Stimulated activated CD4-positive, alpha-beta T cell treated with anti-CD3 and anti-CD28 coated beads, Interleukin-1b, Interleukin-23, amount 100 ng/mL, for 1 hour (primary cell): Measurements from ENCODE around the gene EIF4EBP3.
"Not testable (repeated sequence)": the region's sequence is repeated elsewhere in the genome, so short reads cannot be mapped to it uniquely, and the experiment has no call there.

Source experiments
- DNase-seq, 2 donors: peaks; one replicate each; pipeline ENCODE4 v3.0.0-alpha.2; 2020; ENCODE audit warnings: low read depth in 2 of 2

Gene EIF4EBP3

DNA sequence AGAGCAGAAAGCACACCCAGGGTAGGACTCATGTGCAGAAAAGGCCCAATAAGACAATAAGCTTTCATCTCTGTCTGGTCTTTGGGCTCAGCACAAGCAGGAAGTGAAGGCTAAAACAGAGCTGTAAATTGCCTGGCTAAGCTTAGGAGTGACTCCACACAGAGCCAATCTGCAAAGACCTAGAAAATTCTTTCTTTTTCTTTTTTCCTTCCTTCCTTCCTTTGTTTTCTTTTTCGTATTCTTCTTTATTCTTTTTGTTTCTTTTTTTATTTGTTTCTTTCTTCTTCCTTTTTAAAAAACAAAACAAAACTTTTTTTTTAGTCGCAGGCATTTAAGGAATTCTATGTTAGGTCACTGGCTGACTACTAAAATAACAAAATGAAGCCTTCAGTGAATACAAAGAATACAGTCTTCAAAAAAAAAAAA, 29.3 kb downstream of the EIF4EBP3 start:
- no peak for DNase-seq

DNA sequence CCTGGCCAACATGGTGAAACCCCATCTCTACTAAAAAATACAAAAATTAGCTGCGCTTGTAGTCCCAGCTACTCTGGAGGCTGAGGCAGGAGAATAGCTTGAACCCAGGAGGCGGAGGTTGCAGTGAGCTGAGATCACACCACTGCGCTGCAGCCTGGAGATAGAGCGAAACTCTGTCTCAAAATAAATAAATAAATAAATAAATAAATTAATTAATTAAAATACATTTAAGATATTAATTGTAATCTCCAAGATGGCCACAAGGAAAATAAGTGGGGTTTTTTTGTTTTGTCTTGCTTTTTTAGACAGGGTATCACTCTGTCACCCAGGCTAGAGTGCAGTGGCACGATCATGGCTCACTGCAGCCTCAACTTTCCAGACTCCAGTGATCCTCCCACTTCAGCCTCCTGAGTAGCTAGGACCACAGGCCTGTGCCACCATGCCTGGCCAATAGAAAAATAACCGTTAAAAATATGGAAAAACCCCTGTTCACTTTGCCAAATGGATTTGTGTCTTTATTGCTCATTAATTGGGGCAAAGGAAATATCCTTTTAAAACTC, 31.8 kb downstream of the EIF4EBP3 start:
- DNase-seq: not testable (repeated sequence)

DNA sequence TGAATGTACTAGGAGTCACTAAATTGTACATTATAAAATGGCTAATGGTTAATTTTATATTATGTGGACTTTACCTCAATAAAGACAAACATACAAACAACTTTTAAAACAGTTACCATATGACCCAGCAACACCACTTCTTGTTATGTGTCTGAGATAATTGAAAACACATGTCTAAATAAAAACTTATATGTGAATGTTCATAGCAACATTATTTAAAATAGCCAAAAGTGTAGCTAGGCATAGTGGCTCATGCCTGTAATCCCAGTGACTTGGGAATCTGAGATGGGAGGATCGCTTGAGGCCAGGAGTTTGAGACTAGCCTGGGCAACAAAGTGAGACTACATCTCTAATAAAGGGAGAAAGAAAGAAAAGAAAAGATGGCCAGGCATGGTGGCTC, 40.0 kb downstream of the EIF4EBP3 start:
- no peak for DNase-seq

DNA sequence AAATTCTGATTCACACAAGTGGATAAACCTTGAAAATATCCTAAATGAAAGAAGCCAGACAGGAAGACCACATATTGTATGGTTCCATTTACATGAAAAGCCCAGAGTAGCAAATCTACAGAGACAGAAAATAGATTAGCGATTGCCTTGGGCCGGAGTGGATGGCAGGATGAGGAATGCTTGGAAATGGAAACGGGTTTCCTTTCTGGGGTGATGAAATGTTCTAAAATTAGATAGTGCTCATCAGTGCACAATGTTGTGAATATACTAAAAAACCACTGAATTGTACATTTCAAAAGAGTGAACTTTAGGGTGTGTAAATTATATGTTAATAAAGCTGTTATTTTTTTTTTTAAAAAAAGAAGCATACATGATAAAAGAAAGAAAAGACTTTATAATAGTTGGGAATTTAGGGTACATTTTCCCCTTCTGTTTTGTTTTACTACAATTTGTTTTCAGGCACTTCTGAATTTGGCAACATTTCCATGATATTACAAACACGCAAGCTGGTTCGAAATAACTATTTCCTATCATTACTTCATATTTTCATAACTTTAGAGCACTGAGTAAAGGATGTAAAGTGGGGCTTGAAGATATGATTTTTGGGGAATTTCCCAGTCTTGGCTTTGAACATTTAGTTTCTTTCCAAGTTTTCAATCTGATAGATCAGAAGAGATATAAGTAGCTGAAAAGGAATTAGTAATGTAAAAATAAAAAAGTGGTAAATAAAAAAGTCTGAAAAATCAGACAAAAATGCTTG, 41.0 kb downstream of the EIF4EBP3 start:
- no peak for DNase-seq

DNA sequence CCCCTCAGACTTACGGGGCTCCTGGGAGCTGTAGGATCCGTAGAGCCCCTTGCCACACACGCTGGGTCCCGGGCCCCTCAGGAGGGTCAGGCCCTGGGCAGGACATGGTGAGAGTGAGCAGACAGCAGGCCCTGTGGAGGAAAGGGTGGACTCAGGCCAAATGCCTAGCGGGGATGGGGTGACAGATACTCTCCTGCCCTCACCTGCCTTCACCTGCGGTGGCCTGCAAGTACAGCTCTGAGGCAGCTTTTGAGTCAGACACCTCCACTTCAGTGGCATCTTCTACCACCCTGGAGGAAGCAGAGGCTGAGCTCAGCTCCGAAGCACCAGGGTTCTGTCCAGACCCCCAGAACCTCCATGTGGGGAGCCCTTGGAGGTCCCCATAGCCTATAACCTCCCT, 43.4 kb downstream of the EIF4EBP3 start:
- DNase-seq: no peak

DNA sequence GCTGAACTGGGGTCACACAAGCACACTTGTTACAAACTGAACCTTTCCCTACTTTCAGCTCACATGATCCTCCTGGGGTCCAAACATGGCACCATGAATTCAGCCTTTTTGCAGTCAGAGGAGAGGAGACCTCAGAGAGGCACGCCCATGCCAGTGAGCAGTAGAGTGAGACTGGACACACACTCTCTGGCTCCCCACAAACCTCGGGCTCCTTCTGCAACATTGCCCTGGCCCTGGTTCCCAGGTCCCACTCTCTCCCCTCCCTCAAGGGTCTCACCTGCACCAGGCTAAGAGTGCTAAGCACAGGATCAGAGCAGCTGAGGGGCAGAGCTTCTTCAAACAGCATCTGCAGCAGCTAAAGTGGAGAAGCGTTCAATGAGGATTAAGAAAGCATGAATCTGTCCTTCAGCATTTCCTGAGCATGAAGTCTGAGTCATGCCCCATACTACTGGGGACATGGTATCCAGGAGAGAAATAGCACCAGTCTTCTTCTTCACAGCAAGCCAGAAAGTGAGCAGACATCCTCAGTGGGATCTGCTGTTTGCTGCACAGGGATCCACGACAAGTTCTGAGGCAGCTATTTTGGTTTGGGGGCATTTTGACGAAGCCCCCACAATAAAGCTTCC, 44.4 kb downstream of the EIF4EBP3 start:
- DNase-seq: no peak

DNA sequence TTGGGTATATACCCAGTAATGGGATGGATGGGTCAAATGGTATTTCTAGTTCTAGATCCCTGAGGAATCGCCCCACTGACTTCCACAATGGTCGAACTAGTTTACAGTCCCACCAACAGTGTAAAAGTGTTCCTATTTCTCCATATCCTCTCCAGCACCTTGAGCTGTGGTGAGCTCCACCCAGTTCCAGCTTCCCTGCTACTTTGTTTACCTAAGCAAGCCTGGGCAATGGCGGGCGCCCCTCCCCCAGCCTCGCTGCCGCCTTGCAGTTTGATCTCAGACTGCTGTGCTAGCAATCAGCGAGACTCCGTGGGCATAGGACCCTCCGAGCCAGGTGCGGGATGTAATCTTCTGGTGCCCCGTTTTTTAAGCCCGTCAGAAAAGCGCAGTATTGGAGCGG, 45.6 kb downstream of the EIF4EBP3 start:
- DNase-seq: not testable (repeated sequence)

DNA sequence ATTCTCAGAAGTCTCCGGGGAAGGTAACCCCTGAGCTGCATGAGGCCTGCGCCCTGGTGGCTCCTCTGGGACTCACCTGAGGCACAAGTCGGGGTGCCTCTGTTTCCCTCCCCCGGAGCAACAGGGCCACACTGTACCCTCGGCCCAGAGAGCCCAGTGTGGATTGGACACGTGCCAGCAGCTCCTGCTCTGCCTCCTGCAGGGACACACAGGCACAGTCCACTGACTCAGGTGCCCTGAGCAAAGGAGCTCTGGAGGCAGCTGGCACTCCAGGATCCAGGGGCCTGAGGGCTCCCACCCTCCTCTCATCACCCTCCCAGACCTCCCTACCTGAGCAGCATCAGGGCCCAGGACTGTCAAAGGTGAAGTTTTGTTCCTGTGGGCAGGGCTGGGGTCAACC, 46.7 kb downstream of the EIF4EBP3 start:
- DNase-seq: no peak

DNA sequence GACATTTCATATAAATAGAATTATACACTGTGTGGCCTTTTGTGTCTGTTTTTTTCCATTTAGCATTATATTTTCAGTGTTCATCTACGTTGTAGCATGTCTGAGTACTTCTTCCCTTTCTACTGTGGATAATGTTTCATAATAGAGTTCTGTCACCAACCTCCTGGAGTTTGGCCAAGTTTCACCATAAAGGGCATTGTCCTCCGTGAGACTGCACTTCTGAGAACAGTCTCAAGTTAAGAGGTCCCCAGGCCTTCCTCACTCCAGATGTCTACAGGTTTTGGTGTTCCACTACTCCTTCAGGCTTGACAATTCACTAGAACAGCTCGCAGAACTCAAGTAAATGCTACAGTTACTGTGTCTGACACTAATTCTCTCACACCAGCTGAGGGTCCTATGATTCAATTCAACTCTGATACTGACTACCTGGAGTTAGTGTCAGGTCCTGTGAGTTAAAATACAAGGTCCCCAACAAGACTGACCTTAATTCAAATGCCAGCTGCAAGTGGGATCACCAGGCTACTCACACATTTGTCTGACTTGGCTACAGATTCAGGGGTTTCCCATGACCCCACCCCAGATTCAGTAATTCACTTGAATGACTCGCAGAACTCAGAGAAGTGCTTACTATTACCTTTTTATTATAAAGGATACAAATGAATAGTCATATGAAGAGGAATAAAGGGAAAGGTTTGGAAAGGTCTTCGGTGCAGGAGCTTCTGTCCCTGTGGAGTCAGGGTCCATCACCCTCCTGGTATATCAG, 48.3 kb downstream of the EIF4EBP3 start:
- DNase-seq: no peak

DNA sequence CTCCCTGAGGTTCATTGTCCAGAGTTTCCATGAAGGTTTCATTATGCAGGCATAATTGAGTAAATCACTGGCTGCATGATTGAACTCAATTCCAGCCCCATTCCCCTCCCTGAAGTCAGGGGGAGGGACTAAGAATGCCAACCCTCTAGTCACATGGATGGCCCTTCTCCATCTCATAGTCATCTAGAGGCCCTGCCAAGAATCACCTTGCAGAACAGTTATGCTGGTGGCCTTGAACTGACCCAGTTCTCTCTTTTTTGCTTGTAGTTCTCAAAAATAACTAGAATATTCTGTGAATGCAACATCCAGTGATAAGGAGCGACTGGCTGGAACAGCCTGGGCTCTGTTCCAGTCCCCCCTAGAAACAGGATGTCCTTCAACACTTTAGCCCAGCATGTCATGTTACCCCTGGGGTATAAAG, 48.9 kb downstream of the EIF4EBP3 start:
- DNase-seq: no peak

DNA sequence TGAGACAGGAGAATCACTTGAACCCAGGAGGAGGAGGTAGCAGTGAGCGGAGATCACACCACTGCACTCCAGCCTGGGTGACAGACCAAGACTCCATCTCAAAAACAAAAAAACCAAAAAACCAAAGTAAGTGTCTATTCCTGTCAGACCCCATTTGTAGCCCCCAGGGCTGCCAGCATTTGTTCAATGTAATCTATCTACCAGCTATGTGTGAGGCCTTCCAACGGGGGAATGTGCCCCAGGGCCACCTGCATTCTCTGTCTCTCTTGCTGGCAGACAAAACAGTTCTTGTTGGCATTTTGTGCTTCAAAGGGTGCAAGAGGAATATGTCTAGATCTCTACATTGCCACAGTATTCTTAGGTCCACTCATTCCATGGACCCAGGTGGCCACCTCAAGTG, 51.4 kb downstream of the EIF4EBP3 start:
- no peak for DNase-seq
